GM18951 (cell line): ENCODE results near the gene PPCDC.
A peak's percentile ranks its signal among the peaks of the same experiment; 100 is the strongest.

Experiments used
- POLR2A ChIP-seq: IDR thresholded peaks from 4 replicates; pipeline ENCODE4 v1.6.1; 2011; ENCODE audit warnings: mild to moderate bottlenecking; ENCODE audit not compliant: insufficient read length, insufficient read depth; ENCODE audit errors: extremely low read depth
- in situ Hi-C: fragments of 300-500 bp; cut with MboI; formaldehyde crosslinking; loops from one replicate; pipeline ENCODE4 v1.12.0; 2022; ENCODE audit warnings: low sequenced_read_pairs, mixed read lengths, inconsistent platforms; ENCODE audit not compliant: unreplicated experiment

The PPCDC gene

DNA sequence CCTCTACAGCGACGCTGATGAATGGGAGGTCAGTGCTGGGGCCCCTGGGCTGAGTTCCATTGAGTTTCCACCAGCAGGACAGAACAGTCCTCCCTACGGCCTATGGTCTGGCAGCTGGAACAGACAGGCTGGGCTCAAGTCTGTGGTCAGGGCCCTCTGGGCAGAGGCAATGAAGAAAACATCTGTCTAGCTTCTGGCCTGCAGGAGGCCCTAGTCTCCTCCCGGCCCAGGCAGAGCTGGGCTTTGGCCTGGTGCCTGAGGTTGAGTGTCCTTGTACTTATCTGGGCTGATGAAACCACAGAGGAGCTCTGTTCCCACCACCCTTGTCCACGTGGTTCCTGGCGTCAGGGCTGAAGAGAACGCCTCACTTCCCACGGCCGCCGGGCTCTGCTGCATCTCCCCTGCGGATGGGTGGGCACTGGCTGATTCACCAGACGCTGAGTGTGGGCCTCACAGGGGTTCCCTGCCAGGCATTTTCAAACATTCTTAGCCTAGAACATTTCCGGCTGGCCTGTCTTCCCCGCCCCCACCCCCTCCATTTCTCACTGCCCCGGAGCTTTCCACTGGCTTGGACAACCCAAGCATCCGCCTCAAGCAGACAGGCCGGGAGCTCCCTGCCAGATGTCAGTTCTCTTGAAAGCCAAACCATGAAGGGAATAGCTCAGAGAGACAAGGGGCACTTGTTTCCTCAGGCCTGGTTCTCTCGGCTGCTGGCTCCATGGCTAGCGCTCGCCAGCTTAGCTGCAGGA is 20.3 kb downstream of the PPCDC start:
- TF ChIP-seq POLR2A = peak; percentile 53
- in situ Hi-C loops = no loop called here

DNA sequence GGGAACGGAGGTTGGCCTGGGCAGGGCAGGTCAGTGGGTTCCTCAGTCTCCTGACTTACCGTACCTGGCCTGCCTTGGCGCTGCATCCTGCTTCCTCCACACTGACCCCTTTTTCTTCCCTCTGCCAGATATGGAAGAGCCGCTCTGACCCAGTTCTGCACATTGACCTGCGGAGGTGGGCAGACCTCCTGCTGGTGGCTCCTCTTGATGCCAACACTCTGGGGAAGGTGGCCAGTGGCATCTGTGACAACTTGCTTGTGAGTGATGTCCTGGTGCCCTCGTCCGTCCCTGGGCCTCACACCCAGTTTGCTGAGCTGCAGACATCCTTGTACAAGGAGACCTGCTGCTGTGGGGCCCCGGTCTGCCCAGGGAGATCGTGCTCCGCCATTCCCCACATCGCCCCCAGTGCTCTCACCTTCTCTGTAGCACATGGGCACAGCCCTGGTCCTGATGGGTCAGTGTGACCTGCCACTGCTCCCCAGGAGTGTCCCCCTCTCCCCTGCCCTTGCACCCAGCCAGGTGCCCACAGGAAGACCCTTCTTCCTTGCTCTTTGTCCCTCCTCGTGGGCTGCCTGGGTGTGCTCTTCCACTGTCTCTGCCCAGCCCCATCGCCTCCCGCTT is 21.0 kb downstream of the PPCDC start:
- in situ Hi-C loops = no loop called here
- no peak for TF ChIP-seq POLR2A

DNA sequence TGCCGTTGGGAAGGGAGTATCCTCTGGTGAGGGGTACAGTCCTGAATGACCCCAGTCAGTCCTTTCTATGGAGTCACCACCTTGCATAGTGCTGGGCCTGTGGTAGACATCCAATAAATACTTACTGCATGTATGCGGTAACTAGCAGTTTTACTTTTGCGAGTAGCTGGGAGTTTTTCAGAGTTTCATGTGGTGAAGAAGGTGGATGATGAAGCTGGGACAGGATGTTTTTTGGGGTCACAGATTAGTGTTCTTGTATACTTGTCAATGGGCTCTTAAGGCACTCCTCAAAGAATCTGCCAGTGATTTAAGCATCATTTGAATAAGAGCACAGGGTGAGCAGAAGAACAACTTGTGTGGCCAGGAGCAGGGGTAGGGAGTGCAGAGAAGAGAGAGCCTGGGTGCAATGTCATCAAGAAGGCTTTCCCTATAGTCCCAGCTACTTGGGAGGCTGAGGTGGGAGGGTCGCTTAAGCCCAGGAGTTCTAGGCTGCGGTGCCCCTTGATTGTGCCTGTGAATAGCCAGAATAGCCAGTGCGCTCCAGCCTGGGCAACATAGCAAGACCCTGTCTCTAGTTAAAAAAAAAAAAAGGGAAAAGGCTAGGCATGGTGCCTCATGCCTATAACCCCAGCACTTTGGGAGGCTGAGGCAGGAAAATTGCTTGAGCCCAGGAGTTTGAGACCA is 22.1 kb downstream of the PPCDC start:
- in situ Hi-C loops = no loop called here
- peak; percentile 23 for TF ChIP-seq POLR2A

GRCh38 chr15:75048394-75048793 is 25.0 kb downstream of the PPCDC start:
- no peak for TF ChIP-seq POLR2A
- in situ Hi-C loops = no loop called here

GRCh38 chr15:75049392-75049791 is 26.0 kb downstream of the PPCDC start:
- in situ Hi-C loops = no loop called here
- TF ChIP-seq POLR2A = no peak

DNA sequence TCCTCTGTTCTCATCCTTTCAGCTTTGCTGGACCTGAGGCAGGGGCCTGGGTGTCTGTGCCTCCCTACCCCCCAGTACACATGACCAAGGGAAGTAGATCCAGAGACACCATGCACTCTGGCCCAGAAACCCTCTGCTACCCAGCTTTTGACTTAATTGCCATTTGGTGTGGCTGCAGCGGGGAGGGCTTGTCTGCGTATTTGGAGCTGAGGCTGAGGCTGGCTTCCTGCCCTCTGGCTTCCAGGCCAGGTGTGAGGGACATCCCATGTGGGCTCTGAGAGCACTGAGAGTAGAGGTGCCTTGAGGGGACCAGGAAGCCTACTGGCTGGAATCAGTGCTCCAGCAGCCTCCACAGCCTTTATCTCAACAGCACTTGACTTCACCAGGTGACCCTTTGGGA is 26.9 kb downstream of the PPCDC start:
- TF ChIP-seq POLR2A = no peak
- in situ Hi-C loops = no loop called here

GRCh38 chr15:75051191-75051608 is 27.8 kb downstream of the PPCDC start:
- in situ Hi-C loops = no loop called here
- TF ChIP-seq POLR2A = no peak

DNA sequence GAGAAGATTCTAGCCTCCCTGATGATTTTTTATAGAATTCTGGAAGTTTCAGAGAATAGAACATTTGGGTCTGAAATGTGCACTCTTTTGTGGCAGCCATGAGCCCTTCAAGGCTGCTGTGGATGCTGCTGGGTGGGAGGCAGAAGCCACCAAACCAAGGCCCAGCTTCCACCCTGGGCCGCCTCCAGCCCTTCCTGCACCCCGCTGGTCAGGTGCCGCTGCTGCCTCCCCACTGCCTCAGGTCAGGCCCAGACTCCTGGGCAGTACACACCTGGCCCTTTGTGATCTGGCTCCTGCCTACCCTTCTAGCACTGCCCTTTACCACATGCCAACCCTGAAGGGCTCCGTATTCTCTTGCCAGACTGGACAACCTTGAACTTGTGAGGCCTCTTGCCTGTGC is 28.3 kb downstream of the PPCDC start:
- in situ Hi-C loops = no loop called here
- TF ChIP-seq POLR2A = no peak

DNA sequence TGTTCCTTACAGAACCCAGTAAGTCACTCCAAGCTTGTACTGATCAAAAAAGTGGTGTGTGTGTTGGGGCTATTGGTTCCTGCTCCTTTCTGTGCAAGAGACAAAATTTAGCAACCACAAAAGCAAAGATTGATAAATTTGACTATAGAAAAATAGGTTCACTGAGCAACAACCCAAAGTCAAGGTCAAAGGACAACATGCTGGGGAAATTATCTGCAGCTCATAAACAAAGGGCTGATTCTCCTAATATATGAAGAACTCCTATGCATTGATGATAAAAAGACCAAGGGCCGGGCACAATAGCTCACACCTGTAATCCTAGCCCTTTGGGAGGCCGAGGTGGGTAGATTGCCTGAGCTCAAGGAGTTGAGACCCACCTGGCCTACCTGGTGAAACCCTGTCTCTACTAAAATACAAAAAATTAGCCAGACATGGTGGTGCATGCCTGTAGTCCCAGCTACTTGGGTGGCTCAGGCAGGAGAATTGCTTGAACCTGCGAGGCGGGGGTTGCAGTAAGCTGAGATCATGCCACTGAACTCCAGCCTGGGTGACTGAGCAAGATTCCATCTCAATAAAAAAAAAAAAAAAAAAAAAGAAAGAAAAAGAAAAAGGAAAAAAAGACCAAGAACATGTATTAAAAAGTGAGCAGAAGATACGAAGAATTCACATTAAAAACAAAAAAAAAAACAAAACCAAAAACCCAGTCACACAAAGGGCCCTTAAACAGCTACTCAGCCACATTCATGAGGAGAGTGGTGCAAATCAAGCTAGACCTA is 29.8 kb downstream of the PPCDC start:
- no peak for TF ChIP-seq POLR2A
- in situ Hi-C loops = no loop called here

- in situ Hi-C loops = no loop called here
These were observed 30.3 kb downstream of the PPCDC start for GRCh38 chr15:75053748-75054125.

GRCh38 chr15:75054172-75054897 is 30.9 kb downstream of the PPCDC start:
- in situ Hi-C loops = no loop called here
- TF ChIP-seq POLR2A = no peak

More at GRCh38 chr15:75053748-75054125, 30.3 kb downstream of the PPCDC start:
- no peak for TF ChIP-seq POLR2A

DNA sequence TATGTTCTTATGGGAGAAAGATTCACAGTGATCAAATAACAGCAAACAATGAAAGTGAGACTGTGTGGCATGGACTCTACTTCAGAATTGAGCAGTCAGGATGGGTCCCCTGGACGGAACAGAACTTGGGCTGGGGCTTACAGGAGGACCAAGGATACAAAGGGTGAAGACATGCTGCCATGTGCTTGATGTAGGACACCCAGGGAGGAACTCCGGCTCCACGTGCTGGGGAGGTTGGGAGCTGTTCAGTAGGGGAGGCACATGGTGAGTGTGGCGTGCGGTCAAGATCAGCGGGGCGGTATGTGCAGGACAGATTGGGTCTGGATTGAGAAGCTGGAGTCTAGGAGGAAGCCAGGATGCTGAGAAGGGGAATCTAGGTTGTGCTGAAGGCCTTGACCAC is 32.6 kb downstream of the PPCDC start:
- in situ Hi-C loops = no loop called here
- no peak for TF ChIP-seq POLR2A
